HUES48 (cell line): ENCODE results near the gene RBM47.
"Not testable (repeated sequence)": the region's sequence is repeated elsewhere in the genome, so short reads cannot be mapped to it uniquely, and the experiment has no call there.

Source experiments
- H3K27ac ChIP-seq: one replicate; pipeline ENCODE4 v1.7.0; 2013; ENCODE audit warnings: low read depth, low read length, inconsistent platforms
- H3K27me3 ChIP-seq: 2 replicates; pipeline ENCODE4 v1.6.1; 2013; ENCODE audit warnings: mild to moderate bottlenecking, low read length; ENCODE audit not compliant: control insufficient read depth, insufficient read depth
- H3K36me3 ChIP-seq: 2 replicates; pipeline ENCODE4 v1.6.1; 2013; ENCODE audit warnings: low read length; ENCODE audit not compliant: control insufficient read depth, insufficient read depth
- H3K4me1 ChIP-seq: 2 replicates; pipeline ENCODE4 v1.6.1; 2013; ENCODE audit warnings: mild to moderate bottlenecking, low read length; ENCODE audit not compliant: control insufficient read depth, insufficient read depth
- H3K4me3 ChIP-seq: 2 replicates; pipeline ENCODE4 v1.5.1; 2013; ENCODE audit warnings: mild to moderate bottlenecking, low read depth, low read length
- H3K9ac ChIP-seq: 2 replicates; pipeline ENCODE4 v1.6.1; 2013; ENCODE audit warnings: mild to moderate bottlenecking, low read depth, low read length, moderate library complexity
- H3K9me3 ChIP-seq: 2 replicates; pipeline ENCODE4 v1.6.1; 2013; ENCODE audit warnings: low read length; ENCODE audit not compliant: control insufficient read depth, insufficient read depth

RBM47 gene

DNA sequence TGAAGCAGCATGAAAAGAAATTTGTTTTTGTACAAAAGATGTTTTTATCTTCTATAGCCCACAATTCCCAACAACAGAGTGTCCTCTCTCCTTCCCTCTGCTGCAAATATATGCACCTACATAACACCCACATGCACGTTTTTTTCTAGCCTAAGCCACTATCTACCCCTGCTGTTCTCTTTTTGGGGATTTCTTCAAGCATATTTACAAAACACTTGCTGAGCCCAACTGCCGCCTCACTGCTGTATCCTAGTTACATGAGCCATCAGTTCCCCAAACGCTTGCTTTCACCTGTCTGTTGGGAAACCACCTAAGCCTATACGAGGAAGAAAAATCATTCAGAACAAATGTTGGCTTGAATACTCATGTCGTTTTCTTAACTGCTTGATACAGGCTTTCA is 167.3 kb downstream of the RBM47 start:
- Histone ChIP-seq H3K27ac (no peak overlapping the region), H3K4me3 (no peak overlapping the region), H3K9me3 (no peaks in the 10 kb centered on the region), H3K4me1 (peaks cover 11% of the 10 kb centered on the region), H3K27me3 (no peaks in the 10 kb centered on the region), H3K9ac (no peak overlapping the region), H3K36me3 (peaks cover 25% of the 10 kb centered on the region)

DNA sequence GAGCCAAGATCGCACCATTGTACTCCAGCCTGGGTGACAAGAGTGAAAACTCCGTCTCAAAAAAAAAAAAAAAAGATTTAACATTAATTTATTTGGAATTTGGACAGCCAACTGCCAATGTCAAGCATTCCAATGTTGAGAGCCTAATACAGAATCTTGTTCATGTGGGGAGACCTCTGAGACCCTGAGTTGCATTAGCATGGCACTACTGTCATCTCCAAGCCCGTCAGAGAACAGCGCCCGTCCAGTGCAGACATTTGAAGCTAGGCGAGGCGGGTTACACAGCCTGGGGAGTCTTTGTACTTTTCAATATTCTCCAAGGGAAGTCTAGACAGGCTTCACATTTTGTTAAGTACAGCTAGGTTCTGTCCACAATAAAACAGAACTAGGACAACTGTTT is 167.8 kb downstream of the RBM47 start:
- H3K4me3 ChIP-seq, result no peak overlapping the region
- H3K9me3 ChIP-seq, result no peaks in the 10 kb centered on the region
- no peaks in the 10 kb centered on the region for H3K27me3 ChIP-seq
- H3K27ac ChIP-seq, result no peak overlapping the region
- H3K9ac ChIP-seq, result no peak overlapping the region
- H3K36me3 ChIP-seq, result peaks cover 24% of the 10 kb centered on the region
- H3K4me1 ChIP-seq, result peaks cover 11% of the 10 kb centered on the region

GRCh38 chr4:40461062-40461461 is 168.6 kb downstream of the RBM47 start:
- Histone ChIP-seq H3K9ac (no peak overlapping the region), H3K36me3 (peaks cover 15% of the 10 kb centered on the region)

GRCh38 chr4:40458683-40459082 is 171.0 kb downstream of the RBM47 start:
- Histone ChIP-seq H3K36me3 (peaks cover under 1% of the 10 kb centered on the region; the same call in 1 of the 2 replicates), H3K4me3 (no peak overlapping the region), H3K9me3 (no peaks in the 10 kb centered on the region), H3K4me1 (peaks cover 11% of the 10 kb centered on the region), H3K27ac (no peak overlapping the region), H3K9ac (no peak overlapping the region), H3K27me3 (no peaks in the 10 kb centered on the region)

More at GRCh38 chr4:40461062-40461461, 168.6 kb downstream of the RBM47 start:
- H3K9me3 ChIP-seq, result no peaks in the 10 kb centered on the region
- H3K4me3 ChIP-seq, result no peak overlapping the region
- H3K27me3 ChIP-seq, result no peaks in the 10 kb centered on the region
- H3K4me1 ChIP-seq, result peaks cover 11% of the 10 kb centered on the region
- H3K27ac ChIP-seq, result no peak overlapping the region

GRCh38 chr4:40458109-40458508 is 171.6 kb downstream of the RBM47 start:
- H3K4me3 ChIP-seq, result no peak overlapping the region
- H3K4me1 ChIP-seq, result peaks cover 12% of the 10 kb centered on the region
- H3K27me3 ChIP-seq, result no peaks in the 10 kb centered on the region
- H3K36me3 ChIP-seq, result no peaks in the 10 kb centered on the region
- H3K27ac ChIP-seq, result no peak overlapping the region
- H3K9me3 ChIP-seq, result no peaks in the 10 kb centered on the region
- H3K9ac ChIP-seq, result no peak overlapping the region

DNA sequence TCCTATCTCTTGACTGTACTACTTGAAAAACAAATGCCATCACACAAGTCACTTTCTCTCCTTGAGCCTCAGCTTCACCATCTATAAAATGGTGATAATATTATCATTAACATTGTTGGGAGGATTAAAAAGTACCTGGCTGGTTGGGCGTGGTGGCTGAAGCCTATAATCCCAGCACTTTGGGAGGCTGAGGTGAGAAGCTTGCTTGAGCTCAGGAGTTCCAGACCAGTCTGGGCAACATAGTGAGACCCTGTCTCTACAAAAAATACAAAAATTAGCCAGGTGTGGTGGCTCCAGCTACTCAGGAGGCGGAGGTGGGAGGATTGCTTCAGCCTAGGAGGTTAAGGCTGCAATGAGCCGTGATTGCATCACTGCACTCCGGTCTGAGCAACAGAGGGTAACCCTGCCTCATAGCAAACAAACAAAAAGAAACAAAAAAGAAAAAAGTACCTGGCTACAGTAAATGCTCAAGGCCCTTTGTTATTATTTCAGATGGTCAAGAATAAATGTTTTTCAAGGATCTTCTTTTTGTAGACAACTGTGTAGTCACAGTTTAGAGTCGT is 174.2 kb downstream of the RBM47 start:
- H3K9me3 ChIP-seq, result no peaks in the 10 kb centered on the region
- no peaks in the 10 kb centered on the region for H3K27me3 ChIP-seq
- no peak overlapping the region for H3K4me3 ChIP-seq
- H3K4me1 ChIP-seq, result peaks cover 14% of the 10 kb centered on the region
- H3K36me3 ChIP-seq, result no peaks in the 10 kb centered on the region
- no peak overlapping the region for H3K27ac ChIP-seq
- H3K9ac ChIP-seq, result no peak overlapping the region

DNA sequence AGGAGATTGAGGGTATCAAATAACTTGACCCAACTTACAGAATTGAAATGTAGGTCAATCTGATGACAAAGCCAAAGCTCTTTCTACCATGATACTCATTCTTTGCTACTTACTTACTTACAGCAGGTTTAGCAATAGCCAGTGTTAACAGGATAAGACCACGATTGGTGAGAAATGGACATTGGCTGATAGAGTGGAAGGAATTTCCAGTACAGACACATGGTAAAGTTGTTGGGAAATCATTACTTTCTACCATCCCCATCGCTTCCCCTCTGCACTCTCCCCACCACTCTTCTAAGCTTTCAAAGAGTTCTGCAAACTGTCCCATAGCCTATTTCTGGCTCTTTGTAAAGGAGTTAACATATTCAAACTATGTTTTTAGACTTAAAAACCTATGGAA is 174.8 kb downstream of the RBM47 start:
- H3K27me3 ChIP-seq, result no peaks in the 10 kb centered on the region
- no peak overlapping the region for H3K27ac ChIP-seq
- H3K36me3 ChIP-seq, result 0 out of 2 replicates have a peak, but pooled peaks cover 4% of the 10 kb centered on the region
- H3K4me1 ChIP-seq, result peaks cover 14% of the 10 kb centered on the region
- H3K4me3 ChIP-seq, result no peak overlapping the region
- no peaks in the 10 kb centered on the region for H3K9me3 ChIP-seq
- no peak overlapping the region for H3K9ac ChIP-seq

DNA sequence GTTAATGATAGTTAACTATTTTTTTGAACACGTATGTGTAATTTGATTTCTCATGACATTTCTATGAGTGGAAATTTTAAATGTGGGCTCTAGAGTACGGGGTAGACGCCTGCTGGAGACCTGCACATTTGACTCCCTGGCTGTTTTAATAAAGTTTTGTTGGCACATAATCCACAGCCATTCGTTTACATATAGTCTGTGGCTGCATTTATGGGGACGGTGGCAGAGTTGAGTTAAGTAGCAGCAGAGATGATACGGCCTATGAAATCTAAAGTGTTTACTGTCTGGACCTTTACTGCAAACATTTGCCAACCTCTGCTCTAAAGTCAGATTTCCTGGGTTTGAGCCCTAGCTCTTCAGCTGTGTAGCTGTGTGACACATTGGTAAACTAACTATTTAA is 175.8 kb downstream of the RBM47 start:
- no peak overlapping the region for H3K27ac ChIP-seq
- H3K27me3 ChIP-seq, result no peaks in the 10 kb centered on the region
- no peak overlapping the region for H3K4me3 ChIP-seq

DNA sequence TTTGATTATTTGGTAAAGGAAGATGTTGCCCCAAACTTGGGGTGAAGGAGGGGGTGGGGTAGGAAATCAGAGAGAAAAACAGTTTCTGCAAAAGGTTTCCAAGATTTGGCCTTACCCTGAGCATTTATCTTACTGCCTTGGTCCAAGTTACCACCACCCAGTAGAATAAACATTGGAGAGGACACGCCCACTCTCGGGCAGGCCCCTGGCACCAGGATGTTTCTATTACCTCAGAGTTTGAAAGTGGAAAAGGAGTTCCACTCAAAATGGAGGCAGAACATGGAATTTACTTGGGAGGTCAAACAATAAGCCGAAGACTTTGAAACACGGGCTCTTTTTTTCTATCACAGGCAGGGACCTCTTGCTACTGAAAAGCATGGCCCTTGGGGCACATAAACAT is 180.8 kb downstream of the RBM47 start:
- no peak overlapping the region for H3K9ac ChIP-seq
- no peaks in the 10 kb centered on the region for H3K27me3 ChIP-seq
- H3K9me3 ChIP-seq, result no peaks in the 10 kb centered on the region
- 0 out of 2 replicates have a peak, but pooled peaks cover 6% of the 10 kb centered on the region for H3K36me3 ChIP-seq
- no peak overlapping the region for H3K27ac ChIP-seq
- H3K4me1 ChIP-seq, result peaks cover 14% of the 10 kb centered on the region
- H3K4me3 ChIP-seq, result no peak overlapping the region

More for the DNA sequence above, 175.8 kb downstream of the RBM47 start:
- Histone ChIP-seq H3K9ac (no peak overlapping the region), H3K4me1 (peaks cover 14% of the 10 kb centered on the region), H3K9me3 (no peaks in the 10 kb centered on the region), H3K36me3 (0 out of 2 replicates have a peak, but pooled peaks cover 4% of the 10 kb centered on the region)

GRCh38 chr4:40446839-40447238 is 182.8 kb downstream of the RBM47 start:
- no peak overlapping the region for H3K9ac ChIP-seq
- H3K9me3 ChIP-seq, result no peaks in the 10 kb centered on the region
- H3K36me3 ChIP-seq, result 0 out of 2 replicates have a peak, but pooled peaks cover 6% of the 10 kb centered on the region
- H3K4me3 ChIP-seq, result no peak overlapping the region
- no peaks in the 10 kb centered on the region for H3K27me3 ChIP-seq
- H3K4me1 ChIP-seq, result peaks cover 8% of the 10 kb centered on the region
- no peak overlapping the region for H3K27ac ChIP-seq

DNA sequence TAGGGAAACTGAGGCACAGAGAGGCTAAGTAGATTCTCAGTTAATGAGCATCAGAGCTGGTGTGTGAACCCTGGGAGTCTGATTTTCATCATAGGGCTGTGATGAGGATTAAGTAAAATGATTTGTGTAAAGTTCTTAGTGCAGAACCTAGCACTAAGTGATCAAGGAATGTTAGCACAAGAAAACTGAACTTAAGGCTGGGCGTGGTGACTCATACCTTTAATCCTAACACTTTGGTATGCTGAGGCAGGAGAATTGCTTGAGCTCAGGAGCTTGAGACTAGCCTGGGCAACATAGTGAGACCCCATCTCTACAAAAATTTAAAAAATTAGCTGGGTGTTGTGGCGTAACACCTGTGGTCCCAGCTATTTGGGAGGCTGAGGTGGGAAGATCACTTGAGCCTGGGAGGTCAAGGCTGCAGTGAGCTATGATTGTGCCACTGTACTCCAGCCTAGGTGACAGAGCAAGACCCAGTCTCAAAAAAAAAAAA is 183.4 kb downstream of the RBM47 start:
- H3K4me3 ChIP-seq, result not testable (repeated sequence)

More for the DNA sequence above, 183.4 kb downstream of the RBM47 start:
- H3K9me3 ChIP-seq, H3K9ac ChIP-seq, H3K27ac ChIP-seq, H3K27me3 ChIP-seq, H3K36me3 ChIP-seq, H3K4me1 ChIP-seq: not testable (repeated sequence)
